ENCODE results near the gene PROC. TPM values are rescaled to one million over a fixed set of nuclear protein-coding genes. Genes with fewer than 3 reads are reported as not detected.
A peak's percentile ranks its signal among the peaks of the same experiment; 100 is the strongest.

Gene PROC
- total RNA-seq, 4 donors from 2014 or later: 2.9 to 3.0 TPM; not detected in 2

- no peaks in the 10 kb centered on the region for H3K27me3 ChIP-seq
- H3K36me3 ChIP-seq: no peaks in the 10 kb centered on the region
- peaks cover 0 to 18% (median 2%) of the 10 kb centered on the region in 4 donors for H3K4me1 ChIP-seq
- no peak overlapping the region for H3K4me3 ChIP-seq
- in situ Hi-C loops (cut with MboI; ENCODE audit: low pct_ligation_motif_present in 1 of 4, low pct_unique_long_range_greater_than_20kb in 1 of 4, low sequenced_read_pairs in 3 of 4): no loop called here
- TF ChIP-seq POLR2AphosphoS5 (IDR thresholded peaks at IDR 0.05): no peak
- no peak for TF ChIP-seq CTCF (IDR thresholded peaks at IDR 0.05)
- TF ChIP-seq POLR2A (IDR thresholded peaks at IDR 0.05): no peak
- TF ChIP-seq EP300 (IDR thresholded peaks at IDR 0.05; ENCODE audit: low read depth): no peak
- intact Hi-C loops (cut with DNase I; ENCODE audit: low total_unique reads): no loop called here
- 61 to 91% methylated on average over 3 to 8 of the region's 8 CpGs for WGBS, 2 donors (ENCODE audit: low coverage in 1 of 2)
- DNase-seq: no peak
- H3K27ac ChIP-seq: no peak overlapping the region
- no peaks in the 10 kb centered on the region for H3K9me3 ChIP-seq
Measured at GRCh38 chr2:127469051-127469450, 50.8 kb downstream of the PROC start.

GRCh38 chr2:127469974-127470373 lies 51.7 kb downstream of the PROC start:
- Histone ChIP-seq H3K4me3 (no peak overlapping the region), H3K36me3 (no peaks in the 10 kb centered on the region), H3K27me3 (no peaks in the 10 kb centered on the region), H3K27ac (no peak overlapping the region), H3K9me3 (no peaks in the 10 kb centered on the region), H3K4me1 (peaks cover 0 to 18% (median 2%) of the 10 kb centered on the region in 4 donors)
- WGBS, 2 donors (ENCODE audit: low coverage in 1 of 2): 94% methylated on average over 2 of the region's 2 CpGs; no CpG with 5 or more reads in 1 of the 2 donors
- intact Hi-C loops (cut with DNase I; ENCODE audit: low total_unique reads): no loop called here
- no peak for TF ChIP-seq EP300 (IDR thresholded peaks at IDR 0.05; ENCODE audit: low read depth)
- in situ Hi-C loops (cut with MboI; ENCODE audit: low pct_ligation_motif_present in 1 of 4, low pct_unique_long_range_greater_than_20kb in 1 of 4, low sequenced_read_pairs in 3 of 4): no loop called here
- no peak for DNase-seq

GRCh38 chr2:127471286-127471988 lies 53.2 kb downstream of the PROC start:
- H3K4me1 ChIP-seq: peaks cover 0 to 18% (median 2%) of the 10 kb centered on the region in 4 donors
- no peaks in the 10 kb centered on the region for H3K36me3 ChIP-seq
- peak overlapping the region; percentile 20 to 43 (median 39) for H3K27ac ChIP-seq
- in situ Hi-C loops (cut with MboI; ENCODE audit: low pct_ligation_motif_present in 1 of 4, low pct_unique_long_range_greater_than_20kb in 1 of 4, low sequenced_read_pairs in 3 of 4): no loop called here
- intact Hi-C loops (cut with DNase I; ENCODE audit: low total_unique reads): no loop called here
- TF ChIP-seq CTCF (IDR thresholded peaks at IDR 0.05): no peak
- TF ChIP-seq EP300 (IDR thresholded peaks at IDR 0.05; ENCODE audit: low read depth): no peak
- TF ChIP-seq POLR2AphosphoS5 (IDR thresholded peaks at IDR 0.05): no peak
- TF ChIP-seq POLR2A (IDR thresholded peaks at IDR 0.05): no peak
- peak; percentile 45 for DNase-seq
- 71 to 79% methylated on average over 4 of the region's 4 CpGs for WGBS, 2 donors (ENCODE audit: low coverage in 1 of 2)
- no peaks in the 10 kb centered on the region for H3K27me3 ChIP-seq
- H3K9me3 ChIP-seq: no peaks in the 10 kb centered on the region
- no peak overlapping the region for H3K4me3 ChIP-seq

GRCh38 chr2:127472268-127472667 lies 54.0 kb downstream of the PROC start:
- Histone ChIP-seq H3K27me3 (no peaks in the 10 kb centered on the region), H3K9me3 (no peaks in the 10 kb centered on the region), H3K27ac (peak overlapping the region in 3 of 4 donors; percentile 19 to 40 (median 35)), H3K4me1 (peaks cover 0 to 22% (median 2%) of the 10 kb centered on the region in 4 donors), H3K36me3 (no peaks in the 10 kb centered on the region), H3K4me3 (no peak overlapping the region)
- no peak for TF ChIP-seq EP300 (IDR thresholded peaks at IDR 0.05; ENCODE audit: low read depth)
- TF ChIP-seq POLR2A (IDR thresholded peaks at IDR 0.05): no peak
- no peak for TF ChIP-seq POLR2AphosphoS5 (IDR thresholded peaks at IDR 0.05)
- TF ChIP-seq CTCF (IDR thresholded peaks at IDR 0.05): no peak
- intact Hi-C loops (cut with DNase I; ENCODE audit: low total_unique reads) (no loop called here), in situ Hi-C loops (cut with MboI; ENCODE audit: low pct_ligation_motif_present in 1 of 4, low pct_unique_long_range_greater_than_20kb in 1 of 4, low sequenced_read_pairs in 3 of 4) (no loop called here)
- no peak for DNase-seq
- 60 to 93% methylated on average over 1 of the region's 1 CpG for WGBS, 2 donors (ENCODE audit: low coverage in 1 of 2)
